H1 (cell line): Measurements from ENCODE around the gene SLC34A1. TPM values are rescaled to one million over a fixed set of nuclear protein-coding genes. Genes with fewer than 3 reads are reported as not detected.

ENCODE experiments used
- TEAD4 ChIP-seq: IDR thresholded peaks from 2 replicates; pipeline ENCODE4 v1.6.1; 2012; ENCODE audit warnings: low read depth, low read length, inconsistent platforms, mixed read lengths
- polyA plus RNA-seq, 7 experiments: library from polyadenylated mRNA; depleted of rRNA in 3 of 7; stranded (reverse) in 5 of 7; unstranded in 2 of 7; fragments of >200 nt in 5 of 7; fragments of 200-250 nt in 2 of 7; gene quantifications; 1 replicate in 5 of 7; 2 replicates in 1 of 7; 4 replicates in 1 of 7; pipeline versions ENCODE4 v1.2.1 to v1.2.3, GENCODE V29; 2011 to 2013; ENCODE audit warnings: missing spikeins in 2 of 7, mixed read lengths in 2 of 7
- total RNA-seq: library from RNA; stranded (reverse); fragmentation: NEBNext Ultra II Directional; extraction: Animal tissue kit (Norgen Biotek cat#: 25700); gene quantifications from 2 replicates; pipeline ENCODE4 v1.2.1, GENCODE V29; 2021
- TF ChIP-seq, protein P1 (sequence below): IDR thresholded peaks from 2 replicates; pipeline ENCODE4 v1.6.1; 2012; ENCODE audit warnings: low read length, inconsistent platforms
- TF ChIP-seq, protein P2 (sequence below), 3 experiments: IDR thresholded peaks; 1 replicate in 2 of 3; 2 replicates in 1 of 3; pipeline versions ENCODE4 v1.5.1 to v1.6.1; 2011; ENCODE audit warnings: low read length in 3 of 3, mild to moderate bottlenecking in 3 of 3, inconsistent platforms in 2 of 3, low read depth in 1 of 3, moderate library complexity in 1 of 3; ENCODE audit not compliant: insufficient read depth in 1 of 3; ENCODE audit errors: control extremely low read depth in 1 of 3

Gene SLC34A1
- total and polyA plus RNA-seq, 2 of the 8 experiments (the other 6 are each of a cell fraction or from before 2014, with no cell fraction given), result not detected

DNA sequence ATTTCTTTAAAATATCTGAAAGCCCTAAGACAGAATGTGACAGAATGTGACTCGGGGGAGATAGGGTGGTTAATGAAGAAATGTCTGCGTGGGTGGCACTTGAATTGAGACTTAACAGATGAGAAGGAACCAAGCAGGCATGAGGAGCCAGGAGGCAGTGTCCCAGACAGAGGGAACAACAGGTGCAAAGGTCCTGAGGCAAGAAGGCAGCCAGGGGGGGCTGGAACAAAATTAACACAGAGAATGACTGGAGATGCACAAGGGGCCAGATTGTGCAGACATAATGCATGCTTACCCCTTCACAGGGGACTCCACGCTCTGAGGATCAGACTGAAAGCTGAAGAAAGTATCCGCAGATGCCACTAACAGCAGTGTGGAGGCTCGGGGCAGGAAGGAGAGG, 34.5 kb upstream of the SLC34A1 start (continued):
- TF ChIP-seq, protein P1, sequence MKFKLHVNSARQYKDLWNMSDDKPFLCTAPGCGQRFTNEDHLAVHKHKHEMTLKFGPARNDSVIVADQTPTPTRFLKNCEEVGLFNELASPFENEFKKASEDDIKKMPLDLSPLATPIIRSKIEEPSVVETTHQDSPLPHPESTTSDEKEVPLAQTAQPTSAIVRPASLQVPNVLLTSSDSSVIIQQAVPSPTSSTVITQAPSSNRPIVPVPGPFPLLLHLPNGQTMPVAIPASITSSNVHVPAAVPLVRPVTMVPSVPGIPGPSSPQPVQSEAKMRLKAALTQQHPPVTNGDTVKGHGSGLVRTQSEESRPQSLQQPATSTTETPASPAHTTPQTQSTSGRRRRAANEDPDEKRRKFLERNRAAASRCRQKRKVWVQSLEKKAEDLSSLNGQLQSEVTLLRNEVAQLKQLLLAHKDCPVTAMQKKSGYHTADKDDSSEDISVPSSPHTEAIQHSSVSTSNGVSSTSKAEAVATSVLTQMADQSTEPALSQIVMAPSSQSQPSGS, result no peak
- TF ChIP-seq TEAD4, result no peak
- TF ChIP-seq, protein P2, sequence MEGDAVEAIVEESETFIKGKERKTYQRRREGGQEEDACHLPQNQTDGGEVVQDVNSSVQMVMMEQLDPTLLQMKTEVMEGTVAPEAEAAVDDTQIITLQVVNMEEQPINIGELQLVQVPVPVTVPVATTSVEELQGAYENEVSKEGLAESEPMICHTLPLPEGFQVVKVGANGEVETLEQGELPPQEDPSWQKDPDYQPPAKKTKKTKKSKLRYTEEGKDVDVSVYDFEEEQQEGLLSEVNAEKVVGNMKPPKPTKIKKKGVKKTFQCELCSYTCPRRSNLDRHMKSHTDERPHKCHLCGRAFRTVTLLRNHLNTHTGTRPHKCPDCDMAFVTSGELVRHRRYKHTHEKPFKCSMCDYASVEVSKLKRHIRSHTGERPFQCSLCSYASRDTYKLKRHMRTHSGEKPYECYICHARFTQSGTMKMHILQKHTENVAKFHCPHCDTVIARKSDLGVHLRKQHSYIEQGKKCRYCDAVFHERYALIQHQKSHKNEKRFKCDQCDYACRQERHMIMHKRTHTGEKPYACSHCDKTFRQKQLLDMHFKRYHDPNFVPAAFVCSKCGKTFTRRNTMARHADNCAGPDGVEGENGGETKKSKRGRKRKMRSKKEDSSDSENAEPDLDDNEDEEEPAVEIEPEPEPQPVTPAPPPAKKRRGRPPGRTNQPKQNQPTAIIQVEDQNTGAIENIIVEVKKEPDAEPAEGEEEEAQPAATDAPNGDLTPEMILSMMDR (IDR thresholded peaks at IDR 0.05; ENCODE audit: control extremely low read depth in 1 of 3, insufficient read depth in 1 of 3, low read depth in 1 of 3, low read length in 3 of 3), result no peak
